Adrenal gland (tissue), 5 donors: ENCODE results near the gene CEP295NL.
"Not testable (repeated sequence)": the region's sequence is repeated elsewhere in the genome, so short reads cannot be mapped to it uniquely, and the experiment has no call there.

Experiments used
- CTCF ChIP-seq, 6 experiments: fragments of 450-650 bp in 4 of 6; fragments of 200-600 bp in 2 of 6; sonication (generic) in 1 of 6; IDR thresholded peaks; 1 replicate in 5 of 6; 2 replicates in 1 of 6; pipeline versions ENCODE4 v1.5.1 to v1.8.0; 2016 to 2021; ENCODE audit warnings: antibody characterized with exemption in 6 of 6, mild to moderate bottlenecking in 2 of 6, moderate library complexity in 1 of 6
- POLR2A ChIP-seq, 2 donors: fragments of 450-650 bp; IDR thresholded peaks; one replicate each; pipeline ENCODE4 v1.6.1; 2017; ENCODE audit warnings: antibody characterized with exemption in 2 of 2, mild to moderate bottlenecking in 2 of 2, moderate library complexity in 1 of 2
- donor health status: DM: no; HTN: no; CAD: no.

- TF ChIP-seq CTCF, POLR2A (IDR thresholded peaks at IDR 0.05): not testable (repeated sequence)
These were observed 42.5 kb upstream of the CEP295NL start for GRCh38 chr17:78945455-78945854.
